GM18508 (cell line): ENCODE results near the gene TNFAIP1.

Experiments
- ATAC-seq: cut with Tn5 transposase; IDR thresholded peaks from one replicate; pipeline ENCODE4 v1.9.1; 2021; ENCODE audit warnings: moderate number of reproducible peaks; ENCODE audit not compliant: insufficient read depth, unreplicated experiment

TNFAIP1 gene

DNA sequence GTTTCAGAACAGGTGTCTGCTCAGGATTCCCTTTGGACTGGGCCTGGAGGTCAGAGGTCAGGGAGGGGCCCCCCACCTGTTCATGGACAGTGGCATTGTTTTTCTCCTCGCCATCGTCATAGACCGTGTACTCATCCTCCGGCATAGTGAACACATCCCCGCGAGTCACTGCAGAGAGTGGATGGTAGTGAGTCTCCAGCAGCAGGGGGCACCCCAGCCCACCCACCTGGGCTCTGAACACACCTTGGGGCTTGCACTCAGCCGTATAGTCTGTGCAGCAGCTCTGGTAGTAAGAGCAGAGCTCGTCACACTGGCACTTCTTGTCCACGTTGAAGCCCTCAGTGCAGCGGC lies 34.1 kb downstream of the TNFAIP1 start:
- ATAC-seq = no peak

DNA sequence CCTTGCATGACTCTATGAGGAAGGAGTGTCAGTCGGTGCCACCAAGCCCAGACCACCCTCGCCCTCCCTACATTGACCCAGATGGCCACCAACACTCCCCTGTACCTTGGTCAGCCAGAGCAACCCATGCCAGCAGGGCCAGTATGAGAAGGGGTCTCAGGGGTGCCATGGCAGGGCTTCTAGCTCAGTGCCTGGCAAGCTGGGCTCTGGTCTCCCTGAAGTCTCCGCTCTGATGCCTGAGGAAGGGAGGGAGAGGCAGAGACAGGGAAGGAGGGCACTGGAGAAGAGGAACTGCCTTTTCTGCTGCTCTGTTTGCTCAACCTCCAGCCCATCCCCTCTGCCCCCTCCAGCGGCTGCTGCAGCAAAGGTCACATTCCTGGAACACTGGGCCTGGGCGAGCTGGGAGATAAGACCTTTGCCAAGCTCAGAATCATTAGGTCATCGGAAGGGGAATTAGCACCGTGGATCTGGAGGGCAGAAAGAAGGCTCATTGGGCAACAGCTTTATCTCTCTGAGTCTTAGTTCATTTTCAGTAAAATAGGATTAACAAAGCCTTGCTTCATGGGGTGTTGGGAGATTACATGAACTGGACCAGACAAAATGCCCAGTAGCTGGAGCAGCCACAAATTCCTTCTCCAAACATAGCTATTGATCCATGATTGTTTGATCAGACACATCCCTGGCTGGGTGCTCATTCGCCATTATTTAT lies 34.6 kb downstream of the TNFAIP1 start, which contains the start of gene VTN:
TSS of gene VTN (minus strand) at position 273 of the 709 bp plus-strand sequence. CDS start at position 169, 104 bp downstream.
- ATAC-seq = no peak

DNA sequence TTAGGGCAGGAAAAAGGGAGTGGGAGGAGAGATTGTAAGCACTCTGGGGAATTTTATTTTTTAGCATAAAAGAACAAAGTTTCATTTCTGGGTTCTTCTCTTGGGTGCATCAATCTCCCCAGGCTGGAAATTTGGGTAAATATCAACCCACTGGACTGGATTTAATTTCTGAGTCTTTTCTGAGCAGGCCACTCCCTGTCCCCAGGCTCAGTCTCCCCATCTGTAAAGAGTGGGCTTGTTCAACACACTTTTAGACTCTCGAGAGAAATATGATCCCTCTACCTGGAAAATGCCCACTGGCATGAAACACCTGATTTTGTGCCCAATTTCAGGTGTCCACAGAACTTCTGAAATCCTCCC lies 35.2 kb downstream of the TNFAIP1 start:
- ATAC-seq = no peak

DNA sequence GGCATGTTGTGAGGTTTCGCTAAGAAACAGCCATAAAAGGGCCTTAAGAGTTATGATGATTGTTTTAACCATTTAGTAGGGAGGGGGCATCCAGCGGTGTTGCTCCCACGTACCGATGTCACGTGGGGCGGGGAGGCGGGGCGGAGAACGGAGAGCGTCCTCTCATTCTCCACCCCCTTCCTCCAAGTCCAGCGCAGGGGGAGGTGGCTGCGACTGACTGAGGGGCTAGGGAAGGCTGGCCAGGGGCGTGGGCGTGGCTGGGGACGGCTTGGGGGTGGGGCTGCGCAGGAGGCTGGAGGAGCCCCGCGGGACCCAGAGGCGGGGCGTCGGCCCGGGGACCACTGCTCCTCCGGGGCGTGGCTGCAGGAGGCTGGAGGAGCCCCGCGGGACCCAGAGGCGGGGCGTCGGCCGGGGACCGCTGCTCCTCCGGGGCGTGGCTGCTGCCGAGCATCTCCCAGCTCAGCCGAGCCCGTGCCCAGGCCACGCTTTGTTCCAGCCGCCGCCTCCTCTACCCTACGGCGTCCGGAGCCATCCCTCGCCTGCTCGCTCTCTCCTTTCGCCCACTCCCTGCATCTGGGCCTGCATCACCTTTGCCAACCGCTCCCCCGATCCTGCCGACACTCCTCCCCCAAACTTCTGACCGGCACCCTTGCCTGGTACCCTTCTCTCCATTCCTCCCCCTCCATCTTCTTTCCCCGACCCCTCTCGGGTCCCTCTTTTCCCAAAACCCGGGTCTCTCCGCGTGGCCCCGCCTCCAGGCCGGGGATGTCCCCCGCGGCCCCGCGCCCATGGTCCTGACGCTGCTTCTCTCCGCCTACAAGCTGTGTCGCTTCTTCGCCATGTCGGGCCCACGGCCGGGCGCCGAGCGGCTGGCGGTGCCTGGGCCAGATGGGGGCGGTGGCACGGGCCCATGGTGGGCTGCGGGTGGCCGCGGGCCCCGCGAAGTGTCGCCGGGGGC lies 36.0 kb downstream of the TNFAIP1 start, which contains the start of gene SARM1:
TSS of gene SARM1 (plus strand) at position 450 of the 958 bp plus-strand sequence. CDS start at position 789, 339 bp downstream.
- no peak for ATAC-seq

DNA sequence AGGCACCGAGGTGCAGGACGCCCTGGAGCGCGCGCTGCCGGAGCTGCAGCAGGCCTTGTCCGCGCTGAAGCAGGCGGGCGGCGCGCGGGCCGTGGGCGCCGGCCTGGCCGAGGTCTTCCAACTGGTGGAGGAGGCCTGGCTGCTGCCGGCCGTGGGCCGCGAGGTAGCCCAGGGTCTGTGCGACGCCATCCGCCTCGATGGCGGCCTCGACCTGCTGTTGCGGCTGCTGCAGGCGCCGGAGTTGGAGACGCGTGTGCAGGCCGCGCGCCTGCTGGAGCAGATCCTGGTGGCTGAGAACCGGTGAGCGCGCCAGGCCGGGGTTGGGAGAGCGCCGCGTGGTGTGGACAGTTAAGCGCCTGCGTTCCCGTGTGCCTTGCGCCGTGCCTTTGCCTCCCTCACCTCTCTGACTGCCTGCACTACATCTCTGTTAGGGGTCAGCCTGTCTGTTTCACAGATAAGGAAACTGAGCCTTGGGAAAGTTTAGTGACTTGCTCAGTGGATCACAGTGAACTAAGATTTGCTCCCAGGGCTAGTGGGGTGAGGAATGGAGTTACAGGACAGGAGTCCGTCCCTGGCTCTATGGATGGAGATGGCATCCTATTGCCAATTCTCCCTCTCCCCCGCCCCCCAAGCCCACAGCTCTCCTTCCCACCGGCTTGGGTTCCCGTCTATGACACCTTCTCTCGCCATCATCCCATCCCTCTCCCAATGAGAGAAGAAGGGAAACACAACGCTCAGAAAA lies 36.8 kb downstream of the TNFAIP1 start:
- no peak for ATAC-seq

DNA sequence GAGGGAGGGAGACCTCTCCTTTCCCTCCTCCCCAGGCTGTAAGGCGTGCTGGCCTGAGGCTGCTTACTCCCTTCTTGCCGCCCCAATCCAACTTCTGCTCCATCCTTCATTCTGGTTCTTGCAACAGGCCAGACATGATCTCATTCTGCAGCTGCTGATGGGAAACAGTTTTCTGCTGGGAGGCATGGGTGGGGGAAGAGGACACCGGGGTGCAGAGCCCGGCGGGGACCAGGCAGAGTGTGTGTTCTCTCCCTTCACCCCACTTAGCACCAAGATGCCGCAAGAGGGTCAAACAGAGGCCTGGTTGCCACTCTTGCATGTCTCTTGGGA lies 37.3 kb downstream of the TNFAIP1 start:
- ATAC-seq = no peak

DNA sequence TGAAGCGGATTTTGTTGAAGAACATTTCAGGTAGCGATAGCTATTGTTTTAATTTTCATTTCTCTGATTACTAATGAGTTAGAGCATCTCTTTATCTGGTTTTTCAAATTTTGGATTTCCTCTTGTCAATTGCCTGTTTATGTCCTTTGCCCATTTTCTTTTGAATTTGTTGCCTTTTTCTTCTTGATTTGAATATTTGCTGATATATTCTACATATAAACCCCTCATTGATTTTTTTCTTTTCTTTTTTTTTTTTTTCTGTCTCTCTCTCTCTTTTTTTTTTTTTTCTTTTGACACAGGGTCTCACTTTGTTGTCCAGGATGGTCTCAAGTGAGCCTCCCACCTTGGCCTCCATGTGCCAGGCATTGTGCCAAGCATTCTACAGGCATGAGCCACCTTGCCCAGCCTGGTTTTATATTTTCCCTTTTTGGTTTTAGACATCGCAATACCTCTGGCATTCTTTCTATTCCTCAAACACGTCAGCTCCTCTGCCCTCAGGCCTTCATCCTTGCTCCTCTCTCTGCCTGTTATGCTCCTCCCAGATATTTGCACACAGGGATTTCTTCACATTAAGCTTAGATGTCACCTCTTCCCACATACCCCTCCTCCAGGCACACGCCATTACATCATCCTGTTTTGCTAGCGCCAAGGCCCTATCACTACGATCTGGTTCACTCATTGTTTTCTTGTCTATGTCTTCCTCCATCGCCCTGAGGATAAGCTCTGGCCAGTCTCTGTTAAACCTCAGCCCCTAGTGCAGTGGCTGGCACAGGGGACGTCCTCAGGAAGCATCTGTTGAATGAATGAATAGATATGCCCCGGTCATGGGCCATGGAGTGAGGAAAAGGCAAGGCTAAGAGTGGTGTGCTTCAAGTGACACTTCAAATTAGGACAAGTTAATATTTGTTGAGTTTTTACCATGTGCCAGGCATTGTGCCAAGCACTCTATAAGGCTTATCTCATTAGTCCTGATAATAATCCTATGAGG lies 44.5 kb downstream of the TNFAIP1 start:
- no peak for ATAC-seq

DNA sequence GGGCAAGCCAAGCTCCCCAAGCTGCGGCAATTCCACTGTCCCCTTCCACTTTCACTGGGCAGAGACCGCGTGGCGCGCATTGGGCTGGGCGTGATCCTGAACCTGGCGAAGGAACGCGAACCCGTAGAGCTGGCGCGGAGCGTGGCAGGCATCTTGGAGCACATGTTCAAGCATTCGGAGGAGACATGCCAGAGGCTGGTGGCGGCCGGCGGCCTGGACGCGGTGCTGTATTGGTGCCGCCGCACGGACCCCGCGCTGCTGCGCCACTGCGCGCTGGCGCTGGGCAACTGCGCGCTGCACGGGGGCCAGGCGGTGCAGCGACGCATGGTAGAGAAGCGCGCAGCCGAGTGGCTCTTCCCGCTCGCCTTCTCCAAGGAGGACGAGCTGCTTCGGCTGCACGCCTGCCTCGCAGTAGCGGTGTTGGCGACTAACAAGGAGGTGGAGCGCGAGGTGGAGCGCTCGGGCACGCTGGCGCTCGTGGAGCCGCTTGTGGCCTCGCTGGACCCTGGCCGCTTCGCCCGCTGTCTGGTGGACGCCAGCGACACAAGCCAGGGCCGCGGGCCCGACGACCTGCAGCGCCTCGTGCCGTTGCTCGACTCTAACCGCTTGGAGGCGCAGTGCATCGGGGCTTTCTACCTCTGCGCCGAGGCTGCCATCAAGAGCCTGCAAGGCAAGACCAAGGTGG lies 45.7 kb downstream of the TNFAIP1 start:
- ATAC-seq = no peak

DNA sequence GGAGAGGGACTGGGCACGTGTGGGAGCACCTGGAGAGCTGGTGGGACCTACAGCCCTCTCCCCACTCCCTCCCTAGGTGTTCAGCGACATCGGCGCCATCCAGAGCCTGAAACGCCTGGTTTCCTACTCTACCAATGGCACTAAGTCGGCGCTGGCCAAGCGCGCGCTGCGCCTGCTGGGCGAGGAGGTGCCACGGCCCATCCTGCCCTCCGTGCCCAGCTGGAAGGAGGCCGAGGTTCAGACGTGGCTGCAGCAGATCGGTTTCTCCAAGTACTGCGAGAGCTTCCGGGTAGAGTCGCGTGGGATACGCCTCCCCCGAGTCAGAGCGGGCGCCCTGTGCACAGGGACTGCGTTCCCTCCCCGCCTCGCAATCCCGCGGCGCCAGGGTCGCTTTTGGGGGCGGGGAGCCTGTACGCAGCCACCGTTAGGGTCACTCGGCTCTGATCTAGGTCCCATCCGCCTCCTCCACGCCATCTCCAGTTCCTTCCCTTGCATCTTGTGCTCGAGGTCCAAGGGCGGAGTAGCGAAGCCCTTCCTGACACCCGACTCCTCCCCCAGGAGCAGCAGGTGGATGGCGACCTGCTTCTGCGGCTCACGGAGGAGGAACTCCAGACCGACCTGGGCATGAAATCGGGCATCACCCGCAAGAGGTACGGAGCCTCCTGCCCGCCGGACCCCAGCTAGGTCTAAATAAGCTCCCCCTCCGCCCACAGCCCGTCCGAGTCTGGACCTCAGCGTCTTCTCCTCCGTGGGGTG lies 48.9 kb downstream of the TNFAIP1 start:
- no peak for ATAC-seq

DNA sequence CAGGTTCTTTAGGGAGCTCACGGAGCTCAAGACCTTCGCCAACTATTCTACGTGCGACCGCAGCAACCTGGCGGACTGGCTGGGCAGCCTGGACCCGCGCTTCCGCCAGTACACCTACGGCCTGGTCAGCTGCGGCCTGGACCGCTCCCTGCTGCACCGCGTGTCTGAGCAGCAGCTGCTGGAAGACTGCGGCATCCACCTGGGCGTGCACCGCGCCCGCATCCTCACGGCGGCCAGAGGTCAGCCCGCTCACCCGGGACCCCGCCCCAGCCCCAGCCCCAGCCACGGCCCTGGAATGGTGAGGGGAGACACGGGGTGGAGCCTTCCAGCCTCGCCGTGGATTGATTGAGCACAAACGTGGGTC lies 49.5 kb downstream of the TNFAIP1 start:
- ATAC-seq = no peak

DNA sequence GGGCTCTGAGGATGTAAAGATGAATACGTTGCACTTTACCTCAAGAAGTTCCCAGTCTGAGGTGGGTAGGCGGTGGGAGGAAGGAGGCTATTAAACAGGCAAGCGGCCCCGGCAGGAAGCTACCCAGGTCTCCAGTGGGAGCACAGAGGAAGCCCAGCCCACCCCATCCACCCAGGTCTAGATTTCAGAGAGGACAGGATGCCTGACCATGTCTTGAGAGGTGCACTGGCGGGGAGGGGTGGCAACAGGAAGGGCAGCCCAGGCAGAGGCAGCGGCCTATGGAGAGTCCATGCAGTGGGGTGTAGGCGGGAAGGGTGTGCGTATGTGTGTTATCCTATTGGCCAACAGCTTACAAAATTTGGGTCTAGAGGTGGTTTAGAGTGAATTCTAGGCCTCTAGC lies 49.8 kb downstream of the TNFAIP1 start:
- no peak for ATAC-seq

DNA sequence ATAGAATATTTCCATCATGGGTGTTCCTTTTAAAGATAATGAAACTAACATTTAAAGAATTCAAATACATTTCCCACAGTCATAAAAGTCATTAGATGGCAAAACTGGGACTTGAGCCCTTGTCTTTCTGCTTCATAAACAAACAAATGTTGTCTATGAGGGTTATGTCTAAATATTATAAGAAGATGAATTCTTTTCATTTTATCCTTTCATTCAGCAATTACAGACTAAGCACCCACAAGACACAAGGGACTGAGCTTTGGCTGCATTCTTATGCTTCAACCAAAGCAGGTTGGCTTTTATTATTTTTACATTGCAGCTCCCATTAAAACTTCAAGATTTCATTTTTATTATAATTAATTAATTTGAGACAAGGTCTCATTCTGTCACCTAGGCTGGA lies 50.8 kb downstream of the TNFAIP1 start:
- ATAC-seq = no peak

DNA sequence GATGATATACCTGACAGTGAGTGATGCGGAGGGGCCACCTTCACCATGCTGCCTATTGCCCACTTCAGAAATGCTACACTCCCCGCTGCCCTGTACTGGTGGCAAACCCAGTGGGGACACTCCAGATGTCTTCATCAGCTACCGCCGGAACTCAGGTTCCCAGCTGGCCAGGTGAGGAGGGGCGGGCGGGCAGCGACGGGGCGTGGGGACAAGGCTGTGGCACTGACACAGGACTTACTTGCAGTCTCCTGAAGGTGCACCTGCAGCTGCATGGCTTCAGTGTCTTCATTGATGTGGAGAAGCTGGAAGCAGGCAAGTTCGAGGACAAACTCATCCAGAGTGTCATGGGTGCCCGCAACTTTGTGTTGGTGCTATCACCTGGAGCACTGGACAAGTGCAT lies 52.5 kb downstream of the TNFAIP1 start:
- no peak for ATAC-seq

DNA sequence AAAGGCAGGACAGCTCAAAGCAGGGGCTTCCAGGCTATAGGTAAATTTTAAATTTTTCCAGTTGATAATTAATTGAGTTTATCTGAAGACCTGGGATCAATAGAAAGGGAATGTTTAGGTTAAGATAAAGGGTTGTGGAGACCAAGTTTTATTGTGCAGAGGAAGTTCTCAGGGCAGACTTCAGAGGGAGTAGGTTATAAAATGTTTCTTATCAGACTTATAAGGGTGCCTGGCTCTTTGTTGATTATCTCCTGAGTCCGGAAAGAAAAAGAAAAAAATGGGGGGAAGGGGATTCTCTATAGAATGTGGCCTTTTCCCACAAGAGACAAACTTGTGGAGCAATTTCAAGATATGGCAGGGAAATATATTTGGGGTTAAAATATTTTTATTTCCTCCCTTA lies 54.6 kb downstream of the TNFAIP1 start:
- ATAC-seq = no peak

DNA sequence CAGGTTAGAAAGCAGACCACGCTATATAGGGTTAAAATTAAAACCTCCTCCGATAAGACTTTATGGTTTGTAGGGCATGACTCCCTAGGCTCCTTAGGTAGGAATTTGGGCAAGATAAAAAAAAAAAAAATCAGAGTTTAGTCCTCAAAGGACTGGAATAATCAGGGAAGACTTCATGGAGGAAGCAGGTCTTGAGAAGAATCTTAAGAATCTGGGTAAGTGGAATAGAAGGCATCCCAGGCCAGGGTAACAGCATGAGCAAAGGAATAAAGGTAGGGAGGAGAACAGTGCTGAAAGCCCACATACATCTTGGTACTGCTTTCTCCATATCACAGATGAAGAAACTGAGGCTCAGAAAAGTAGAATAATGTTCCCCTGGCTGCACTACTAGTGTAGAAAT lies 55.0 kb downstream of the TNFAIP1 start:
- no peak for ATAC-seq

DNA sequence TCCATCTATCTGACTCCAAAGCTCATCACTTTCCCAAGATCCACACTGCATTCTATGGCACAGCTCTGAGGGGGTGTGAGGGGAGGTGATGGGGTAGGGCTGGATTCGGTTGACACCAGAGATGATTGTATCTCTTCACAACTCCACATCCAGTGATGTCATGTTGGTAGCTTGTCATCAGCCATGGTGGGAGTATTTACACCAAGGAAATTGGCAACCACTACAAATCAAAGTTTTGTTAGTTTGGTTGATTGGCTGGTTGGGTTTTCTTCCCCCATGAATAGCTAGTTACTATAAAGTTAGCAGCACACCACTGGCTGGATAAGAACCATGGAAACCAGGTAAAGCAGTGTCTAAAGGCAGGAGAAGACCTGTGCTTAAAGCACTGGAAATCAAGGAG lies 55.4 kb downstream of the TNFAIP1 start:
- no peak for ATAC-seq

DNA sequence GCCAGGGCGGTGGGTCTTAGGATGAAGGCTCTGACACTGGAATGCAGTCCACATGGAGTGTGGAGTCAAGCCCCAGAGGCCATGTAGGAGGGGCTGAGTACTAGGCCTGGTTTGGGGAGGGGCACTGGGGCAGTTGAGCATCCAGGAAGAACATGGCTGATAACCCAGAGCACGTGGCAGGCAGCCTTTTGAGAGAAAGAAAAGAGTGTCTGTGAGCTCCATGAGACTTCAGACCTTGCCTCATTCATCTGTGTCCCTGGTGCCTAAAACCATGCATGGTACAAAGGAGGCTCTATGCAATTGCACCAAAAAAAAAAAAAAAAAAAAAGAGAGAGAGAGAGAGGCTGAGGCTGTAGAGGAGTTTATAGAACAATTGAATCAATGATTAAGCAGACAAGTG lies 55.8 kb downstream of the TNFAIP1 start:
- no peak for ATAC-seq

DNA sequence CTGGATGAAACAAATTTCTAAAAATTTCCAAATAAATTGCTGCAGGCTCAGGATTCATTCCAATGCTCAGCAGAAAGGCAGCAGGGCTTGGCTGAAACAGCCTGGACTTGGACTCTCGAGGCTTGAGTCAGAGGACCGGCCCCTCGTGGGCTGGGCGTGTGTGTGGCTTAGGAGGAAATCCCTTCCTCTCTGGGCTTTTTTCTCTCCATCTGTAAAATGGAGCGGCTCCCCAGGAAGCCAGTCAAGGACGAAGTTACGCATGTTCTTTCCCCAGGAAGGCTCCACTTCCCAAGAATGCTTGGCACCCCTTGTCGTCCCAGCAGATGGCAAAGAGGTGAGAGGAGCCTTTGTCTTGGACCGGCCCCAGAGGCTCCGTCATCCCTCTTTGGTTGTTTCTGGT lies 56.9 kb downstream of the TNFAIP1 start:
- ATAC-seq = no peak
